WI38 (cell line): Measurements from ENCODE around the gene MBP.

Experiments
- H3K4me3 ChIP-seq: 2 replicates; pipeline ENCODE4 v1.5.1; 2011; ENCODE audit warnings: low read depth, mild to moderate bottlenecking, control low read depth, low read length
- CTCF ChIP-seq: IDR thresholded peaks from 2 replicates; pipeline ENCODE4 v1.5.1; 2012; ENCODE audit warnings: low read depth, mild to moderate bottlenecking, control low read depth, low read length

The MBP gene

GRCh38 chr18:77132369-77133050 lies at the start of gene MBP:
Gene MBP, minus strand, starts transcription at chr18:77132783. Its CDS starts 27,522 bp downstream, at chr18:77105261.
- H3K4me3 ChIP-seq = peak within 1 kb of the TSS; percentile 51
- TF ChIP-seq CTCF = no peak

DNA sequence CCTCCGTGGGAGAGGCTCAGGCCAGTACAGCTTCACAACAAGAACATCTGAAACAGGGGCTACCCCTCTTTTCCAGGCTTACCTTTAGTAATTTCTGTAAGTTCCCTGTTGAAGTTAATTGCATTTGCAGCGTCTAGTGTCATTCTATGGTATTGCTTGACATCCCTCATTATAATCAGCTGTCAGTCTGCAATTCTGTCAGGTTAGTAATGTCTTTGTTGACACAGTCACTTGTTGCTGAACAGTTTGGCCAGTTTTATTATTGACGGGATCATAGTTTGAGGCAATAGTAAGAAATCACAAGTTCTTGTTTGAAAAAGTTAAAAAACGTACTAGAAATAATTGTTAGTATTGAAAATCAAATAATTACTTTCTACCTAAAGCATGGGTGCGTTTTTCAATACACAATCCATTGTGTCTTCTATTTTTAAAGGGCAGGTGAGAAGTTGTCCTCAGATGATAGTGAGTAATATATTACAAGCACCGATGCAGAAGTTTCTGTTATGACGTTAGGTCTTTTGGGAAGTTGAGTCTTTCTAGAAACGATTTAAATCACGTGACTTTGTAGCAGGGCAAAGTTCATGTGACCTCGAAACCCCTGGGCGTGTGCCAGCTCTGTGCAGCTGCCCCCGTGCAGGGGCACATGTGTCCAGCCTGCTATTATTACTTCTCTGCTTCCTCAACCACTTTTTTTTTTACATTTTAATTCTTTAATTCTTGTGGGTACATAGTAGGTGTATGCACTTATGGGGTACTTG lies 49.5 kb upstream of the MBP start:
- H3K4me3 ChIP-seq = no peak overlapping the region
- no peak for TF ChIP-seq CTCF

GRCh38 chr18:77178559-77178958 lies 46.0 kb upstream of the MBP start:
- no peak overlapping the region for H3K4me3 ChIP-seq
- TF ChIP-seq CTCF = no peak

- H3K4me3 ChIP-seq = no peak overlapping the region
- TF ChIP-seq CTCF = no peak
These were observed 44.4 kb upstream of the MBP start for GRCh38 chr18:77177009-77177408.

- H3K4me3 ChIP-seq = no peak overlapping the region
- no peak for TF ChIP-seq CTCF
These were observed 40.9 kb upstream of the MBP start for GRCh38 chr18:77173275-77174030.

DNA sequence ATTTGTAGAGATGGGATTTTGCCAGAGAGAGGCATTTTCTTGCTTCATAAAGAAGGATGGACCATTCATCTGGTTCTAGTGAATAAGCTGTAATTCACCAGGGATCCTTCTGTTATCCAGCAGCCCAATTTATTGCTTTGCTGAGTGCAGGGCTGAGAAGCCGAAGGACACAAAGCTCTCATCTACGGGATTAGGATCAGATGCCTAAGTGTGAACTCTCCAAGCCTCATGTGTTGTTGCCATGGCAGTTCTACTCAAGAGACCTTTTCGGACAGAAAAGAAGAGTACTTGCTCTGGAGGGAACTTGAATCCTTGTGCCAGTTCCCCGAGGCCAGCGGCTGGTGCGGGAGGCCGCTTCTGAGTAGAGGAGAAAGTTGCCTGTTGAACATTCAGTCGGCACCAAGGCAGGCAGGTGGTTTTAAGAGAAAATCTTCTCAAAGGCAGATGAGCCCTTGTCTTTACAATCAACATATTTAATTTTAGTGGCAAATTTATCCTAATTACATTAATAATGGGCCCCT lies 38.4 kb upstream of the MBP start:
- H3K4me3 ChIP-seq = no peak overlapping the region
- no peak for TF ChIP-seq CTCF
